Type B pancreatic cell (in vitro differentiated cells): ENCODE results near the gene ESPN. TPM values are rescaled to one million over a fixed set of nuclear protein-coding genes. Genes with fewer than 3 reads are reported as not detected.

Experiments used
- DNase-seq: peaks from one replicate; pipeline ENCODE4 v3.0.0; 2021; ENCODE audit warnings: mixed read lengths; ENCODE audit not compliant: unreplicated experiment; ENCODE audit errors: extremely low spot score
- H3K27ac Mint-ChIP-seq: 2 replicates; pipeline ENCODE4 v1.8.0; 2021; ENCODE audit warnings: mild to moderate bottlenecking, mixed read lengths
- H3K27me3 Mint-ChIP-seq: 2 replicates; pipeline ENCODE4 v1.8.0; 2021; ENCODE audit warnings: mixed read lengths
- H3K36me3 Mint-ChIP-seq: 2 replicates; pipeline ENCODE4 v1.8.0; 2021; ENCODE audit warnings: mixed read lengths
- H3K4me1 Mint-ChIP-seq: one replicate; pipeline ENCODE4 v1.8.0; 2021; ENCODE audit warnings: mixed read lengths; ENCODE audit not compliant: unreplicated experiment
- H3K4me3 Mint-ChIP-seq: 2 replicates; pipeline ENCODE4 v1.8.0; 2021; ENCODE audit warnings: mild to moderate bottlenecking, mixed read lengths
- H3K9me3 Mint-ChIP-seq: 2 replicates; pipeline ENCODE4 v1.8.0; 2021; ENCODE audit warnings: mixed read lengths
- total RNA-seq: library from RNA; stranded (reverse); gene quantifications from 2 replicates; pipeline ENCODE4 v1.2.1, GENCODE V29; 2021; ENCODE audit warnings: low replicate concordance
- TF ChIP-seq, protein P1 (sequence below): fragments of 200-600 bp; sonication (generic); conservative IDR thresholded peaks from 2 replicates; pipeline ENCODE4 v1.5.0; 2021; ENCODE audit warnings: antibody characterized with exemption, mild to moderate bottlenecking

ESPN gene
- total RNA-seq, 1 donor from 2014 or later, result 13.8 TPM

DNA sequence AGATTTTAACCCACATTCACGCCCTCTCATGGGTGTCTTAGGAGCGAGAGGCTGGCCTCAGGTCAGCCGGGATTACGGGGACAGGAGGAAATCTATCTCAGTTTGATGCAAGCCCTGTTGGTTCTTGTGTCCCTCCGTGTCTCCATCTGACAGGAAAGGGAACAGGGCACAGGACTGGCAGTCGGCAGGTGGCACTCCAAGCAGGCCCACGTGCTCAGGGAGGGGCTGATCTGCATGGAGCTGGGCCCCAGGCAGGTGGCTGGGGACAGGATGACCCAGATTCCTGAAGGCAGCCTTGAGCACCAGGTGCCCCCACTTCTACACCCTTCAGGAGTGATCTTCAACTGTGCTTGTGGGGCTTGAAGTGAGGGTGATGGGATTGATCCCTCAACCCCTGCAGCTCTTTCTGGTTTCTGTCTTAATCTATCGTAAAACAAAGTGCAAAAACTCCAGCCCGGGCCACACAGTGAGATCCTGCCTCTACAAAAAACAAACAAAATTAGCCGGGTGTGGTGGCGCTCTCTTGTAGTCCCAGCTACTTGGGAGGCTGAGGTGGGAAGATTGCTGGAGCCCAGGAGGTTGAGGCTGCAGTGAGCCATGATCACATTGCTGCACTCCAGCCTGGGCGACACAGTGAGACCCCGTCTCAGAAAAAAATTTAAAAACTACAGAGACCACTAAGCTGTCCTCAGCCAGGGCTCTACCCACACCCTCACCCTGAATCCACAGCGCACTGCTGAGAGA lies 58.6 kb downstream of the ESPN start:
- no peak overlapping the region for H3K27ac Mint-ChIP-seq
- H3K27me3 Mint-ChIP-seq, result peaks cover 4% of the 10 kb centered on the region
- H3K36me3 Mint-ChIP-seq, result peaks cover 9% of the 10 kb centered on the region
- H3K4me3 Mint-ChIP-seq, result peak overlapping the region; percentile 67
- no peak for DNase-seq
- no peaks in the 10 kb centered on the region for H3K9me3 Mint-ChIP-seq
- TF ChIP-seq, protein P1, sequence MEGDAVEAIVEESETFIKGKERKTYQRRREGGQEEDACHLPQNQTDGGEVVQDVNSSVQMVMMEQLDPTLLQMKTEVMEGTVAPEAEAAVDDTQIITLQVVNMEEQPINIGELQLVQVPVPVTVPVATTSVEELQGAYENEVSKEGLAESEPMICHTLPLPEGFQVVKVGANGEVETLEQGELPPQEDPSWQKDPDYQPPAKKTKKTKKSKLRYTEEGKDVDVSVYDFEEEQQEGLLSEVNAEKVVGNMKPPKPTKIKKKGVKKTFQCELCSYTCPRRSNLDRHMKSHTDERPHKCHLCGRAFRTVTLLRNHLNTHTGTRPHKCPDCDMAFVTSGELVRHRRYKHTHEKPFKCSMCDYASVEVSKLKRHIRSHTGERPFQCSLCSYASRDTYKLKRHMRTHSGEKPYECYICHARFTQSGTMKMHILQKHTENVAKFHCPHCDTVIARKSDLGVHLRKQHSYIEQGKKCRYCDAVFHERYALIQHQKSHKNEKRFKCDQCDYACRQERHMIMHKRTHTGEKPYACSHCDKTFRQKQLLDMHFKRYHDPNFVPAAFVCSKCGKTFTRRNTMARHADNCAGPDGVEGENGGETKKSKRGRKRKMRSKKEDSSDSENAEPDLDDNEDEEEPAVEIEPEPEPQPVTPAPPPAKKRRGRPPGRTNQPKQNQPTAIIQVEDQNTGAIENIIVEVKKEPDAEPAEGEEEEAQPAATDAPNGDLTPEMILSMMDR, result no peak
- H3K4me1 Mint-ChIP-seq, result peaks cover 26% of the 10 kb centered on the region

DNA sequence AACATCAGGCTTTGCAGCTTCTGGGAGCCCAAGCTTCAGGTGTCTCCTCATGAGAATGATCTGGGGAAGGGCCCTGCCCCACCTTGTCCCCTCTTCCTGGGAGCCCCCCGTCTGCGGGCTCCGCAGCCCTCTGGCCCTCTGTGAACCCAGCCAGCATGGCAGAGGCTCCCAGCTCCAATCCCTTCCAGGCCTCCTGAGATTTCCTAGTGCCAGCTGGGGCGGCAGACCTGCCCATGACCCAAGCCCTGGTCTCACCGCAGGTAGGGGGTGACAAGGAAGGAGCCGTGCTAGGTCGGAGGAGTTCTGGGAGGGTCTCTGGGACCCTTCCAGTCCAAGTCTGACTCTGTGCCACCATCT lies 59.2 kb downstream of the ESPN start:
- Mint-ChIP-seq H3K4me1 (peaks cover 26% of the 10 kb centered on the region), H3K36me3 (peaks cover 8% of the 10 kb centered on the region), H3K27ac (no peak overlapping the region), H3K9me3 (no peaks in the 10 kb centered on the region), H3K4me3 (peak overlapping the region; percentile 70), H3K27me3 (peaks cover 4% of the 10 kb centered on the region)
- DNase-seq, result no peak
- TF ChIP-seq, protein P1, result no peak

DNA sequence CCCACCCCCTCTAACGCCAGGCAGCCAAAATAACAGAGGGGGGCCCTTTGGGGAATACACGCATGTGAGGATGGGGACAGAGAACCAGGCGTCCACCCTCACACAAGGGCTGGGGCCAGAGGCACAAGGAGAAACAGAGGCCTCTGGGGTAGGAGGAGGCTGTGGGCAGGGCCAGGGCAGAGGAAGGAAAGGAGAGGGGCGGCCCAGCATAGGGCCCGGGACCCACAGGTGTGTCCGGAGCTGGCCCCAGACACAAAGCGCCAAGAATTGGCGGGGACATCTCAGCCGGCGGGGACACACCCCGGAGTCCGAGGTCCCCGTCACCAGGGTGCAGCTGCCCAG lies 60.2 kb downstream of the ESPN start:
- Mint-ChIP-seq H3K4me1 (peaks cover 22% of the 10 kb centered on the region), H3K27me3 (peaks cover 4% of the 10 kb centered on the region), H3K9me3 (no peaks in the 10 kb centered on the region), H3K36me3 (peaks cover 5% of the 10 kb centered on the region), H3K27ac (peak overlapping the region; percentile 72), H3K4me3 (peak overlapping the region; percentile 86)
- no peak for DNase-seq
- TF ChIP-seq, protein P1, result no peak

- TF ChIP-seq, protein P1, result no peak
- Mint-ChIP-seq H3K9me3 (no peaks in the 10 kb centered on the region), H3K27me3 (peaks cover 4% of the 10 kb centered on the region), H3K36me3 (peaks cover 5% of the 10 kb centered on the region), H3K27ac (no peak overlapping the region), H3K4me1 (peaks cover 22% of the 10 kb centered on the region), H3K4me3 (peak overlapping the region; percentile 81)
- no peak for DNase-seq
Observed at GRCh38 chr1:6485168-6486101, 60.9 kb downstream of the ESPN start.

DNA sequence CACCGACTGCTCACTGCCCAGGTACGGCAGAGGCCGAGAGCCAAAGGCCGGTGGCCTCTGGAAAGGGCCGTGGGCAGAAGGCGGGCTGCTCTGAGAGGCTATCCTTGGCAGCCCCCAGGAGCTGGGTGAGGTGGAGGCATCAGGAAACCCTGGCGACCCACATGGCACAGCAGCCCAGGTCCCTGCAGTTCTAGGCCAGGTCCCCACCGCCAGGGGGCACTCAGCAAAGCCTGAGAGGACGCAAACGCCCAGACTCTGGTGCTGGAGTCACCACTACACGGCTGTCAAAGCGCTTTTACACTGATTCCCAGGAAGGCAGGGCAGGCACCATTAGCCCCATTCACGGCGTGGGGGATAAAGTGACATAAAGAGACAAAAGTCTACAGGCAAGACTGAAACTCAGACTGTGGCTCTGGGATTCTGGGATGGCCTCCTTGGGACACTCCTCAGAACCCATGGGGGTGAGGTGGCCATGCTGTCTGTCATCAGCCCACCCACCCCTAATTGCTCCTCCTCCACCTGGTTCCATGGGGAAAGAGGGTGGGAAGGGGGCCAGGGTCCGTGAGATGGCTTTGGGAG lies 61.9 kb downstream of the ESPN start:
- Mint-ChIP-seq H3K4me1 (peaks cover 26% of the 10 kb centered on the region), H3K27me3 (peaks cover 4% of the 10 kb centered on the region), H3K36me3 (peaks cover 5% of the 10 kb centered on the region), H3K9me3 (no peaks in the 10 kb centered on the region), H3K27ac (peak overlapping the region; percentile 66), H3K4me3 (peak overlapping the region; percentile 81)
- peak; percentile 92 for DNase-seq
- TF ChIP-seq, protein P1, result peak; percentile 98
